HG03064 (cell line): Measurements from ENCODE around the gene RUNDC1.

Experiments used
- ATAC-seq: cut with Tn5 transposase; IDR thresholded peaks from one replicate; pipeline ENCODE4 v1.9.1; 2021; ENCODE audit warnings: low read depth; ENCODE audit not compliant: unreplicated experiment

The RUNDC1 gene

DNA sequence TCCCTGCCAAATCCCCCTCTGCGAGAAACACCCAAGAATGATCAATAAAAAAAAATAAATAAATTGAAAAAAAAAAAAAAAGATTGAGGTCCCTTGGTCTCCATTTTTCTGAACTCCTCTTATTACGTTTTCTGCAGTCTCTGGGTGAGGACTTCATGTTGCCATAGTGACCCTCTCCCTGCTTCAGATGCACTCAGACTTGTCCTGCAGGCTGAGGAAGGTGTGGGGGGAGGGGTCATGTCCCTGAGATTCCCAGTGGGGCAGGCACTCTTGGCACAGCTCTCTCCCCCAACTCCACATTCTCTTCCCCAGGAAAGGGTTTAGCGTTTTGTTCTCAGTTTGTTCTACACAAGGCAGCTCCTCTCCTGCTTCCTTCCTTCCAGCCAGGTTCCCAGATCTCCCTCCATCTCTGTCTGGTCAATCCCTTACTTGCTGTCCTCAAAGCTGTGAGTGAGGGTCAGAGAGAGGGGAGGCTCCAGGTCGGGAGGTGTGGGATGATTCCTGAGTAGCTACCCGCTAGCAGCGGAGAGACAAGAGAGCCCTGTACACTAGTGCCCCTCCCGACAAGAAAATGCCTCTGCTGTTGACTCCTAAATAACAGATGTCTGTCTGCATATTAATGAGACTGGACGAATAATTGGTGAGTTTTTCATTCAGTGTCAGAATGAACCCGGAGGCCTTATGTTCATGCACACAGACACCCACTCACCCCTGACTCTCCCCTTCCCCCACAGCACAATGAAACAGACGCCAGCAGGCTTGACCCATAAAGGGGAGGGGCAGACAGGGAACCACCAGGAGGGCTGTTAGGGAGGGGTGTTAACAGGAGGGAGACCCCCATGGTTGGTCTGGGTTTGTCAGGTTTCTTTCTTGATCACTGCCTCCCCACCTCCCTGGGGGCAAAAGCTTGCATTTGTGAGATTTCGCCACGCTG, 53.9 kb downstream of the RUNDC1 start:
- ATAC-seq = no peak

DNA sequence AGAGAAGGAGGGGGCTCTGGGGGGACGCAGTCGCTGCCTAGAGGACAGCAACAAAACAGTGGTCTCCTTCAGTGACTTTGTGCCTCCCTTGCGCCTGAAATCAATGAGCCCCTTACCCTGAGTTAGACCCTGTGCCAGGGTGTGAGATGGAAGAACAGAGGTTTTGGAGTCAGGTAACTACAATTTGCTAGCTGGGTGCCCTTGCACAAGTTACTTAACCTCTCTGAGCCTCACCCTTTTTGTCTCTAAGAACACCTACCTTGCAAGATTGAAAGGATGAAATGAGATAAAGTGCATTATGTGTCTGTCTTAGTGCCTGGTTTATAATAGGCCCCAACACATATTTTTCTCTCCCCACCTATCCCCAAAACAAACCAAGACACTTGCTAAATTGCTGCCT, 54.5 kb downstream of the RUNDC1 start:
- no peak for ATAC-seq

DNA sequence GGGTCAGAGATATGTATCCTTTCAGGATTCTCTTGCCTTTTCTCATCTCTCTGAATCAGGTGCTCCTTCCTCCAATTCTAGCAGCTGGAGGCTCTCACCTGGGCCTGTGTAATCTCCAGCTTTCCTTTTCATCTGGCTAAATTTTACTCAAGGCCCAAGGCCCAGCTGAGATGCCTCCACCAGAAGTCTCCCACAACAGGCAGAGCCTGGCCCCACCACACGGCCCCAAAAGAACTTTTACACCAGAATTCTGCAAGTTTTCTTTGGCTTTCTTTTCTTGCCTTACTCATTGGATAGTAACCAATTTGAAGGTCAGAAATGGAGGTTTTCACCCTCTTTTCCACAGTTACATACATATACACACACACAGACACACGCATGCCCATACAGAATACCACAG, 59.3 kb downstream of the RUNDC1 start:
- no peak for ATAC-seq

DNA sequence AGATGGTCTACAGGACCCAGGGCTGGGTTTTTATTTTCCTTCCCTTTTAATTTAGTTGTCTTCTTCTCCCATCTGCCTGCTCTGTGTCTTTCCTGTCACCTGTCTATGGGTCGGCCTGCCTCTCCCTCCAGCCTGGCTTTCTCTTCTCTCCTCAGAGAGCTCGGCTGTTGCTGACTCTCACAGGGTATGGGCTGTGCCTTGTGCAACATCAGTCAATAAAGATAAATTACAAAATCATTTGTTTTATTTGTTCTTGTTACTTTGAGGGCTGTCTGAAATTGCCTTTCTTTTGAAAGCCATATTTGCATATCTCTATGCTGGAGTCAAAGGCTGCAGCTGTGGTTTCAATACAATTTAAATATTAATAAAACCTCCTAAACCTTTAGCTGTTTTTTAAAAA, 60.3 kb downstream of the RUNDC1 start:
- no peak for ATAC-seq

DNA sequence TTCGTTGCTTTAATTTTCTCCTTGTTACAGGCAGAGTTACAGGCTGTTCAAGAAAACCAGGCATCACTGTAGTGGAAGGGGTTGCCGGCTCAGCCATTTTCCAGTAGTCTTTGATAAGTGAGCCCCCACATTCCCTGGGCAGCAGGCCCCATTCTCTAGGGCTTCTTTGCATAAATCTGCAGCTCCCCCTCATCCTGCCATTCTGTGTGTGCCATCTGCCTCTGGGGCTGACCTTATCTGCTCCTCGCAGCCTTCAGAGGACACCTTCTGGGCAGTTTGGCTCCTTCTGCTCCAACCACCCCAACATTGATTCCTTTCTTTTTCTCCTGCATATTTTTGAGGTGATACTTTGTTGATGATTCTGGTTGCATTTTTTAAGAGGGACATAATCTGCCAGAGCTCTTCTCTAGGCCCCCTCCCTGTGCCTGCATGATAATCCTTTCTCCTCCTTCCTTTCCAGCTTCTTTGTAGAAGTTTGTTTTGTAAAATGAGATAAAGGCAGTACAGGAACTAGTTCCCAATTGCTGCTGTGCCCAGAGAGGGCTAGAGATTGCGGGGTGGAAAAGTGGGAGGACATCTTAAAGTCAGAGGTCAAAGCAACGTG, 61.8 kb downstream of the RUNDC1 start:
- ATAC-seq = no peak
